Thoracic aorta (tissue), 2 donors: ENCODE data around the gene SMU1. TPM values are rescaled to one million over a fixed set of nuclear protein-coding genes. Genes with fewer than 3 reads are reported as not detected.
A peak's percentile ranks its signal among the peaks of the same experiment; 100 is the strongest.

ENCODE experiments used
- ATAC-seq: fragments of 150-250 bp; one replicate; pipeline ENCODE4 v1.8.0; 2017; ENCODE audit warnings: low read depth; ENCODE audit not compliant: insufficient number of reproducible peaks, low FRiP score
- DNase-seq: peaks from one replicate; pipeline ENCODE4 v3.0.0-alpha.2; 2020; ENCODE audit warnings: low spot score
- H3K27ac ChIP-seq, 2 donors: fragments of 200-600 bp; sonication (generic); 1 replicate in 1 of 2; 2 replicates in 1 of 2; pipeline ENCODE4 v1.5.1; 2016; ENCODE audit warnings: mild to moderate bottlenecking in 2 of 2, moderate library complexity in 2 of 2
- H3K27me3 ChIP-seq: fragments of 200-600 bp; sonication (generic); replicated peaks from 2 replicates; pipeline ENCODE4 v1.6.0; 2016; ENCODE audit warnings: mild to moderate bottlenecking; ENCODE audit not compliant: insufficient read depth
- H3K36me3 ChIP-seq: fragments of 200-600 bp; sonication (generic); one replicate; pipeline ENCODE4 v1.5.1; 2016
- H3K4me1 ChIP-seq, 2 donors: fragments of 200-600 bp; sonication (generic); 1 replicate in 1 of 2; 2 replicates in 1 of 2; pipeline versions ENCODE4 v1.5.1 to v1.6.0; 2016; ENCODE audit warnings: low read depth in 2 of 2, mild to moderate bottlenecking in 1 of 2; ENCODE audit not compliant: control insufficient read depth in 1 of 2
- H3K4me3 ChIP-seq: fragments of 200-600 bp; sonication (generic); 2 replicates; pipeline ENCODE4 v1.5.1; 2016; ENCODE audit warnings: mild to moderate bottlenecking
- H3K9me3 ChIP-seq: fragments of 200-600 bp; sonication (generic); 2 replicates; pipeline ENCODE4 v1.5.1; 2016
- CTCF ChIP-seq: fragments of 200-600 bp; sonication (generic); IDR thresholded peaks from one replicate; pipeline ENCODE4 v1.5.1; 2019; ENCODE audit warnings: antibody characterized with exemption
- total RNA-seq, 2 donors: library from RNA; depleted of rRNA; stranded (reverse); fragments of >200 nt; gene quantifications; one replicate each; pipeline versions ENCODE4 v1.1.0 to v1.2.3, GENCODE V29; 2016

The SMU1 gene
- 10 to 100 TPM; 14.9 to 19.0 TPM for total RNA-seq

DNA sequence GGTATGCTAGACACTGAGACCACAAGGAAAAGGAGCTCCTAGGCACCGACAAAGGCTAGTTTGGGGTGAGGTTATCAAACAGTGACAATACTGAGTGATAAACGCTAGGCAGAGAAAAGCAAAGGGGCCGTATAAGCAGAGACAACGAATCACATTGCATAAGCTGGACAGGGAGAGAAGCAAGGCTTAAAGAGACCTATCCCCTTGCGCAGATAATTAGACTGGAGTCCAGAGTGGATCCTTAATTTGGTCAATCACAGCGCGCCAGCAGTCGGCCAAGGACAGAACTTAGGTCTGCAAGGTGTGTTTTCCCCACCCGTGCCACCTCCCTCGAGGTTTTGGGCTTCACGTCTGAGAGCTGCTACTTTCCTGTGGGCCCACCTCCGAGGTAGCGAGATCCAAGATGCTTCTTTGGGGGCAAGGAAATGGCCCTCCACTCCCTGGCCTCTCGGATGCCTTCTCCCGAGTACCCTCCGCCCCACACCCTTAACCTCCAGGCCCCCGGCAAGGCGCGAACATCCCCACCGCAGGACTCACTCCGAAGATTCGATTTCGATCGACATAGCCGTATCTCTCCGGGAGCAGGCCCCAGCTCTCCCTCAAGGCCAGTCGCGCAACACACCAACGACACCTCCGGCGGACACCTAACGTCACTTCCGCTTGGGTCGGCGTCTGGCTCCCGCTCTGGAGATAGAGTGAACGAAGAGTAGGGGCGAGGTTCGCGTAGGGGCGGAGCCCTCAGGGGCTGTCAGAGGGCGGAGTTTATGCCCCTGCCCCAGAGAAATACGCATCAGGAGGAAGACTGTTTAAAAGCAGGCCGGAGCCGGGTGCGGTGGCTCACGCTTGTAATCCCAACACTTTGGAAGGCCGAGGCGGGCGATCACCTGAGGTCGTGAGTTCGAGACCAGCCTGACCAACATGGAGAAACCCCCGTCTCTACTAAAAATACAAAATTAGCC lies at the start of gene SMU1:
SMU1 (minus strand) TSS at position 629 of the 959 bp plus-strand sequence; CDS start at position 563, 66 bp downstream.
- TF ChIP-seq CTCF: no peak
- Histone ChIP-seq H3K36me3 (peaks cover 20% of the 10 kb centered on the region), H3K4me3 (peak within 1 kb of the TSS; percentile 84), H3K4me1 (peaks cover 11 to 27% of the 10 kb centered on the region in 2 donors), H3K27ac (peak within 1 kb of the TSS; percentile 92), H3K27me3 (no peaks in the 10 kb centered on the region), H3K9me3 (no peaks in the 10 kb centered on the region)
- peak; percentile 86 for ATAC-seq
- peak; percentile 91 for DNase-seq

DNA sequence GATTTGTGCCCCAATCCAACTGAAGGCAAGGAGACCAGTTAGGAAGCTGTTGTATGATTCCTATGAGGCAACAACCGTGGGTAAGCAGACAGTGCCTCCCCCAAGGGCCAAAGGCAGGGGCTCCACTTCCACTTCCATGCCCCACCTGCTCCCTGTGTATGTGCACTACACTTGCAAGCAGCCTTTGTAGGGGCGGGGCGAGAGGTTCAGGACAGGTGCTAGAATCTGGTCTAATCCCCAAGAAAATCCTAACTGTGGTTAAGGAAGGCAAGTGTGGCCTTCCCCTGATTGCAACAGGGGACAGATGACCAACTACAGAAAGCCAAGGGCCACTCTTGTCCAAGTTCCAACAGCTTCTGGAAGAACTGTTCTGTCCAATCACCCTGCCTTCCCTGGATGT lies 49.0 kb upstream of the SMU1 start:
- no peaks in the 10 kb centered on the region for H3K9me3 ChIP-seq
- no peak for TF ChIP-seq CTCF
- H3K27me3 ChIP-seq: no peaks in the 10 kb centered on the region
- H3K4me1 ChIP-seq: peaks cover 25 to 49% of the 10 kb centered on the region in 2 donors
- no peak overlapping the region for H3K27ac ChIP-seq
- peaks cover 17% of the 10 kb centered on the region for H3K36me3 ChIP-seq
- DNase-seq: no peak
- no peak for ATAC-seq
- no peak overlapping the region for H3K4me3 ChIP-seq

- no peak for TF ChIP-seq CTCF
Observed at GRCh38 chr9:33124751-33125381, 48.4 kb upstream of the SMU1 start.

GRCh38 chr9:33124046-33124445 lies 47.6 kb upstream of the SMU1 start:
- no peak for TF ChIP-seq CTCF
- no peak for ATAC-seq
- peaks cover 16 to 35% of the 10 kb centered on the region in 2 donors for H3K4me1 ChIP-seq
- H3K27ac ChIP-seq: no peak overlapping the region
- no peaks in the 10 kb centered on the region for H3K9me3 ChIP-seq
- no peak for DNase-seq
- peaks cover 19% of the 10 kb centered on the region for H3K36me3 ChIP-seq
- H3K27me3 ChIP-seq: no peaks in the 10 kb centered on the region
- H3K4me3 ChIP-seq: no peak overlapping the region

More at GRCh38 chr9:33124751-33125381, 48.4 kb upstream of the SMU1 start:
- DNase-seq (no peak), ATAC-seq (no peak)
- H3K27ac ChIP-seq: peak overlapping the region in 1 of 2 donors; percentile 55
- peaks cover 20% of the 10 kb centered on the region for H3K36me3 ChIP-seq
- H3K9me3 ChIP-seq: no peaks in the 10 kb centered on the region
- H3K4me1 ChIP-seq: peaks cover 19 to 43% of the 10 kb centered on the region in 2 donors
- H3K4me3 ChIP-seq: no peak overlapping the region
- no peaks in the 10 kb centered on the region for H3K27me3 ChIP-seq

DNA sequence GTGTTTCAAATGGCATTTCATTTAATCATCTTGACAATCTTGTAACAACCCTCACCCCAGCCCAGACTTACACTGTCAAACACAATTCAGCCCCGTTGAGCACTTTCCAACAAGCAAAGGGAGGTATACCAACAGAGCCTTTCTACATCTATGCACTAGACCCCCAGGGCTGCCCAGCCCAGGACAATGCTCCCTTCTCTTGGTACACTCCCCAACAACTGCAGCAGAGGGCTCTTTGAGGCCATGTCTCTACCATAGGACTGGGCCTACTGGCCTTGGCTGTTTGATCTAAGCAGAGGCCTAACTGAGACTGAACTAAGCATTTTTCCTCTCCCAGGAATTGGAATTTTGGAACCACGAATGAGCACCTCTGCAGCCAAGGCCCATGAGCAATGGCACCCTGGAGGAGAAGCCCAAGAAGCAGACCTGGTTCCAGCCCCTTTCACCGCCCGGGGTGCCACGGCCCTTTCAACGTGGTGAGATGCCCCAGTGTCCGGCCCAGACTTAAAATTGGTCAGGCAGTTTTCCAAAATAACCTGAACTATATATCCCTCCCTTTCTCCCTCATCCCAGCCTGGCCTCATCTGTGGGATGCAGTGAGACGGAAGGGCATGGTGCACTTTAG lies 47.0 kb upstream of the SMU1 start:
- H3K27ac ChIP-seq: no peak overlapping the region
- H3K4me1 ChIP-seq: peaks cover 16 to 30% of the 10 kb centered on the region in 2 donors
- H3K4me3 ChIP-seq: no peak overlapping the region
- DNase-seq (no peak), ATAC-seq (no peak)
- H3K36me3 ChIP-seq: peaks cover 19% of the 10 kb centered on the region
- H3K27me3 ChIP-seq: no peaks in the 10 kb centered on the region
- no peaks in the 10 kb centered on the region for H3K9me3 ChIP-seq
- TF ChIP-seq CTCF: no peak
